ENCODE results near the gene SPTLC3. TPM values are rescaled to one million over a fixed set of nuclear protein-coding genes. Genes with fewer than 3 reads are reported as not detected.

Gene SPTLC3
- total RNA-seq, 4 donors from 2014 or later = 6.4 to 10.9 (median 7.7) TPM

DNA sequence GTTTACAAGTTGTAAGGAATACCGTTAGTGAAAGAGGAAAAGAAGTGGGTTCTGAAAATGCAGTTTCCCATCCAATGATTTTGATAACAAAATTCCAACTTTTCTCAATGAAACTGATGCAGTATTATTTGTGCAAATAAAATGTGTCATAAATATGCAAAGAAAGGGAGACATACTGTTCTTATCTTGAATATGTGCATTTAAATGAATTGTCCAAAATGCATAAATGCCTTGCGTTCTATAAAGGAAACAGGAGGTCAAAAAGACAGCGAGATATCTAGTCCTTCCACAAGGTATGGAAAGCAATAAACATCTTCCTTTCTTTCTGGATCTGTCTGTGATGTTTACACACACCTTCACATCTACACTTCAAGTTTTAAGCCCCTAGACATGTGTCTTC lies 157.7 kb downstream of the SPTLC3 start:
- TF ChIP-seq CTCF (IDR thresholded peaks at IDR 0.05; ENCODE audit: low read depth) = no peak

DNA sequence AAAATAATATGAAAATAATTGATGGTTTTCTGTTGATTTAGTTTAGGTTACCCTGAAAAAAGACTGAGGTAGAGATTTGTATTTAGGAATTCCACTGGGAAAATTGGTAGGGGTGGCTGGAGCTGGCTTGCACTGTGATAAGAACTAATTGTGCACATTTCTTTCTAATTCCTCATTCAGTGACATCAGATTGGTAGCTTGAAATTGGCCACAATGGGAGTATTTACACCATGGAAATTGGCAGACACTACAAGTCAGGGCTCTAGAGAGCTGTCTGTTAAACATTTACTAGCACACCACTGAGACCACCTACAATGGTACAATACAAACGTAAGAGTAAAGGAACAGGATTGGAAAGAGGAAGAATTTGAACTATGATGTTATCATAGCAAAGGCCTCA lies 160.3 kb downstream of the SPTLC3 start:
- TF ChIP-seq CTCF (IDR thresholded peaks at IDR 0.05; ENCODE audit: low read depth) = no peak

- TF ChIP-seq CTCF (IDR thresholded peaks at IDR 0.05; ENCODE audit: low read depth) = no peak
Measured at GRCh38 chr20:13170771-13171170, 162.0 kb downstream of the SPTLC3 start.

DNA sequence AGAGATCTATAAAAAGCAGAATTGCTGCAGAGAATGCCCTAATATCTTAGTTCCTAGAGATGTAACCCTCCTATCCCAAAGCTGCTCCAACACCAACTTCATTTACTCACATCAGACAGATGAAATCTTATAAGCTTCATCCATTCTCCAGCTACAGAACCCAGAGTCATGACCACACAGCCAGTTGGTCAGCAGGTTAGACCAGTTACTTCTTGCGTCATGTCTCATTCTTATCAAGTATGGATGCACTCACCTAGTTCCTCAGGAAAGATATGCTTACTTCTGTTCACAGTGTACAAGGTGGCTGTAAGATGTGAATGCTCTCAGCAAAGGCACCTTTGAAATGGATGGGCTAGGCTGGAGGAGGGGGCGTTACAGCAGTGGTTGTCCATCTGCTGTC lies 164.4 kb downstream of the SPTLC3 start:
- TF ChIP-seq CTCF (IDR thresholded peaks at IDR 0.05; ENCODE audit: low read depth) = no peak

- TF ChIP-seq CTCF (IDR thresholded peaks at IDR 0.05; ENCODE audit: low read depth) = no peak
Measured at GRCh38 chr20:13174402-13174801, 165.6 kb downstream of the SPTLC3 start.

GRCh38 chr20:13180986-13181889 lies 172.5 kb downstream of the SPTLC3 start:
- no peak for TF ChIP-seq CTCF (IDR thresholded peaks at IDR 0.05; ENCODE audit: low read depth)

GRCh38 chr20:13183005-13183404 lies 174.2 kb downstream of the SPTLC3 start:
- no peak for TF ChIP-seq CTCF (IDR thresholded peaks at IDR 0.05; ENCODE audit: low read depth)

All from subcutaneous adipose tissue (tissue), 4 donors.